ENCODE data around the gene ANO7. TPM values are rescaled to one million over a fixed set of nuclear protein-coding genes. Genes with fewer than 3 reads are reported as not detected.

The ANO7 gene
- total RNA-seq, 1 donor from 2014 or later = 1.2 TPM

GRCh38 chr2:241239552-241240202 lies 51.2 kb downstream of the ANO7 start:
- peaks cover 95% of the 10 kb centered on the region for H3K36me3 Mint-ChIP-seq (ENCODE audit: low read depth)
- TF ChIP-seq CTCF (IDR thresholded peaks at IDR 0.05) = no peak
- no peak overlapping the region for H3K4me3 Mint-ChIP-seq
- DNase-seq (no peak), ATAC-seq (ENCODE audit: low read depth) (no peak)
- H3K9me3 Mint-ChIP-seq = no peaks in the 10 kb centered on the region
- H3K4me1 Mint-ChIP-seq = no peaks in the 10 kb centered on the region
- intact Hi-C loops (cut with micrococcal nuclease) = no loop called here
- H3K27me3 Mint-ChIP-seq = no peaks in the 10 kb centered on the region
- ChIA-PET CTCF (no interaction called here), POLR2A (no interaction called here)
- H3K27ac Mint-ChIP-seq = no peak overlapping the region

- Mint-ChIP-seq H3K9me3 (no peaks in the 10 kb centered on the region), H3K36me3 (ENCODE audit: low read depth) (peaks cover 93% of the 10 kb centered on the region), H3K27ac (no peak overlapping the region), H3K4me3 (no peak overlapping the region), H3K27me3 (no peaks in the 10 kb centered on the region), H3K4me1 (no peaks in the 10 kb centered on the region)
- intact Hi-C loops (cut with micrococcal nuclease) = no loop called here
- DNase-seq (no peak), ATAC-seq (ENCODE audit: low read depth) (no peak)
- no peak for TF ChIP-seq CTCF (IDR thresholded peaks at IDR 0.05)
- CTCF ChIA-PET = no interaction called here
- POLR2A ChIA-PET = no interaction called here
Measured at GRCh38 chr2:241240320-241241004, 52.0 kb downstream of the ANO7 start.

GRCh38 chr2:241241669-241242068 lies 53.2 kb downstream of the ANO7 start:
- ATAC-seq (ENCODE audit: low read depth) = no peak
- Mint-ChIP-seq H3K36me3 (ENCODE audit: low read depth) (peaks cover 93% of the 10 kb centered on the region), H3K27ac (no peak overlapping the region), H3K4me3 (no peak overlapping the region), H3K4me1 (no peaks in the 10 kb centered on the region), H3K27me3 (no peaks in the 10 kb centered on the region), H3K9me3 (no peaks in the 10 kb centered on the region)
- no peak for DNase-seq
- CTCF ChIA-PET = no interaction called here
- no peak for TF ChIP-seq CTCF (IDR thresholded peaks at IDR 0.05)
- POLR2A ChIA-PET = no interaction called here
- intact Hi-C loops (cut with micrococcal nuclease) = no loop called here

GRCh38 chr2:241242306-241242705 lies 53.8 kb downstream of the ANO7 start:
- Mint-ChIP-seq H3K4me1 (no peaks in the 10 kb centered on the region), H3K27me3 (no peaks in the 10 kb centered on the region), H3K9me3 (no peaks in the 10 kb centered on the region), H3K4me3 (no peak overlapping the region), H3K36me3 (ENCODE audit: low read depth) (peaks cover 93% of the 10 kb centered on the region), H3K27ac (no peak overlapping the region)
- CTCF ChIA-PET = no interaction called here
- POLR2A ChIA-PET = no interaction called here
- intact Hi-C loops (cut with micrococcal nuclease) = no loop called here
- ATAC-seq (ENCODE audit: low read depth) (no peak), DNase-seq (no peak)
- TF ChIP-seq CTCF (IDR thresholded peaks at IDR 0.05) = no peak

GRCh38 chr2:241244368-241244767 lies 55.9 kb downstream of the ANO7 start:
- DNase-seq = no peak
- Mint-ChIP-seq H3K36me3 (ENCODE audit: low read depth) (peaks cover 93% of the 10 kb centered on the region), H3K4me1 (no peaks in the 10 kb centered on the region), H3K27ac (no peak overlapping the region), H3K4me3 (no peak overlapping the region), H3K9me3 (no peaks in the 10 kb centered on the region), H3K27me3 (no peaks in the 10 kb centered on the region)
- ChIA-PET CTCF (no interaction called here), POLR2A (no interaction called here)
- no peak for TF ChIP-seq CTCF (IDR thresholded peaks at IDR 0.05)
- ATAC-seq (ENCODE audit: low read depth) = no peak
- intact Hi-C loops (cut with micrococcal nuclease) = no loop called here

All from activated B cell treated with CpG ODN at 0.5 μM for 24 hours (primary cell).